GM11168 (cell line): ENCODE results near the gene CBARP.

ENCODE experiments used
- in situ Hi-C: fragments of 300-500 bp; cut with MboI; formaldehyde crosslinking; loops from one replicate; pipeline ENCODE4 v1.12.0; 2022; ENCODE audit warnings: low sequenced_read_pairs; ENCODE audit not compliant: unreplicated experiment

The CBARP gene

DNA sequence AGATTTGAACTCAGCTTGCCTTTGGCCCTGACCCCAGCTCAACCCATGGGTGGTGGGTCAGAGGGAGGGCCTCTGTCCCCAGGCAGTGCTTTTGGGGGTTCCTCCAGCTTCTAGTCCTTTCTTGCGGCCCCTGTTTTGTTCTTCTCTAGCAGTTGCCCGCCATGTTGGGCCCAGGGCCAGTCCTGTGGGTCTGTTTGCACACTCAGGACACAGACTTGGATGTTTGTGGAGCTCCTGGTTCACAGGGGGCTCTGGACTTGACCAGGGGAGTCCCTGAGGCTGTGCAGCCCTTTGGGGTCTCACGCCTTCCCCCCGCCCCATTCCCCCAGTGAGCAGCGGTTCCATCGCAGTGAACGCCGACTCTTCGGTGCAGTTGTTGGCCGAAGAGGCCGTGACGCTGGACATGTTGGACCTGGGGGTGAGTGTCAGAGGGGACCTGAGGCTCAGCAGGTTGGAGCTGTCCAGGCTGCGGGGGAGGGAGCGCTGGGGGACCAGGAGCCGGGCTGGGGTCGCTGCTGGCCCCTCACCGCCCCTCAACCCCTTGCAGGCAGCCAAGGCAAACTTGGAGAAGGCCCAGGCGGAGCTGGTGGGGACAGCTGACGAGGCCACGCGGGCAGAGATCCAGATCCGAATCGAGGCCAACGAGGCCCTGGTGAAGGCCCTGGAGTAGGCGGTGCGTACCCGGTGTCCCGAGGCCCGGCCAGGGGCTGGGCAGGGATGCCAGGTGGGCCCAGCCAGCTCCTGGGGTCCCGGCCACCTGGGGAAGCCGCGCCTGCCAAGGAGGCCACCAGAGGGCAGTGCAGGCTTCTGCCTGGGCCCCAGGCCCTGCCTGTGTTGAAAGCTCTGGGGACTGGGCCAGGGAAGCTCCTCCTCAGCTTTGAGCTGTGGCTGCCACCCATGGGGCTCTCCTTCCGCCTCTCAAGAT is 6.2 kb upstream of the CBARP start:
- in situ Hi-C loops: no loop called here

DNA sequence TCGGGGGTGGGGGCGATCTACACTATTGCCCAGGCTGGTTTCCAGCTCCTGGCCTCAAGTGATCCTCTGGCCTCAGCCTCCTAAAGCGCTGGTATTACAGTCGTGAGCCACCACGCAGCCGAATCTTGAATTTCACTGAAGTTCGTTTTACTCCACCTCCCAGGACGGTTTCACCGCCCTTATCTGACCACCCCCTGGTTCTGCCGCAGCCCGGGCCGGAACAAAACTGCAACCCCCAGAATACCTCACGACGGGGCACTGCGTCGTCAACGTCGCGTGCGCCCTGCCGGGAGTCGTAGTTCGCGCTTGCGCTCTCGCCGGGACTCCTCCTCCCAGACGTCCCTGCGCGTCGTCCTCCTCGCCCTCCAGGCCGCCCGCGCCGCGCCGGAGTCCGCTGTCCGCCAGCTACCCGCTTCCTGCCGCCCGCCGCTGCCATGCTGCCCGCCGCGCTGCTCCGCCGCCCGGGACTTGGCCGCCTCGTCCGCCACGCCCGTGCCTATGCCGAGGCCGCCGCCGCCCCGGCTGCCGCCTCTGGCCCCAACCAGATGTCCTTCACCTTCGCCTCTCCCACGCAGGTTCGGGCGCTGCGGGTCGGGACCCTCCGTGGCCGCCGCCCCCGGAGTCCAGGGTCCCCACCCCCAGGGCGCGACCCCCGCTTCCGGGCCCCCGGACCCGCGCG is 3.8 kb upstream of the CBARP start, which contains the start of gene ATP5F1D:
Gene ATP5F1D (plus strand): TSS at position 335 of the 679 bp plus-strand sequence. CDS start 100 bp downstream, at position 435.
- in situ Hi-C loops: no loop called here

DNA sequence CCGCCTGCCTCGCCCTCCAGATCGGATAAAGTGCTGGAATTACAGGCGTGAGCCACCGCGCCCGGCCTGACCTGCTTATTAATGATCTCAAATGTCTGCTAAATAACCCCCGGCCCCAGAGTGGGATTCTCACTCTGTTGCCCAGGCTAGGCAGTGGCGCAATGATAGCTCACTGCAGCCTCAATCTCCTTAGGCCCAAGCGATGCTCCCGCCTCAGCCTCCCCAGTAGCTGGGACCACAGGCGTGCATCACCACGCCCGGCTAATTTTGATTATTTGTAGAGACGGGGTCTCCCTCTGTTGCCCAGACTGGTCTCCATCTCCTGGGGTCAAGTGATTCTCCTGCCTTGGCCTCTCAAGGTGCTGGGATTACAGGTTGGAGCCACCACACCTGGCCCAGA is 3.1 kb upstream of the CBARP start:
- in situ Hi-C loops: no loop called here

DNA sequence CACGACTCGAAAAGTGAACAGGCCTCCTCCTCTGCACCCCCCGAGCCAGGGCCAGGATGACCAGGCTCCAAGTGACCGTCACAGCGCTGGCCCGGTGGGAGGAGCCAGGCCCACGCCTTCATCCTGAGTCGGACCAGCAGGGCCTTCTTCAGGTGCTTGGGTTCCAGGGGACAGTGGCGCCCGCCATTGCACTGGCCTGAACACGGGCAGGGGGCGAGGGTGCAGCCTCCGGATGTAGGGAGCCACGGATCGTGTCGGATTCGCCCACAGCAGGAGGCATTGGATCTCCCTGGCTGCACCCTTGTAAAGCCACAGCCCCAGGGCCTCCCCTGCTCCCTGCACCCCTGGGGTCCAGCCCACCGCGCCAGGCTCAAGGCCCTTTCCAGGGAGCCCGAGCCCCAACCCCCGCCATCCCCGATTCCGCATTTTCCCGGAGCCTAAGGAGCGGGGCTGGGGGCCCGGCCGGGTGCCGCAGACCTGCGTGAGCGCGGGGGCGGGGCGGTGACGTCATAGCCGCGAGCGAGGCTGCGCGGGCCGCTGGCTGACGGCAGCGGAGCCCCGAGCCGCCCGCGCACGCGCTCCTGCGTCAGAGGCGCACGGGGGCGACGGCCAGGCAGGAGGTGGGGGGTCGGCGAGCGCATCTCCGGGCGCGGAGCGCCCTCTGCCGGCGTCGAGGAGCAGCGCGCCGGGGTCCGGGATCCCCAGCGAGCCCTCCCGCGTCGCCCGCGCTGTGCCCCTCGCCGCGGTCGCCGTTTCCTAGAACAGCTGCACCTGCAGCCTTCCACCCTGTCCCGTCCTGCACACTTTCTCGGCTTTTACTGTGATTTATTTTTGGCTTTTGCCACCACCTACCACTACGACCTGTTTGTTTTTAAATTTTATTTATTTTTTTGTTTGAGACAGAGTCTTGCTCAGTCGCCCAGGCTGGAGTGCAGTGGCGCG is 2.3 kb upstream of the CBARP start:
- in situ Hi-C loops: no loop called here

DNA sequence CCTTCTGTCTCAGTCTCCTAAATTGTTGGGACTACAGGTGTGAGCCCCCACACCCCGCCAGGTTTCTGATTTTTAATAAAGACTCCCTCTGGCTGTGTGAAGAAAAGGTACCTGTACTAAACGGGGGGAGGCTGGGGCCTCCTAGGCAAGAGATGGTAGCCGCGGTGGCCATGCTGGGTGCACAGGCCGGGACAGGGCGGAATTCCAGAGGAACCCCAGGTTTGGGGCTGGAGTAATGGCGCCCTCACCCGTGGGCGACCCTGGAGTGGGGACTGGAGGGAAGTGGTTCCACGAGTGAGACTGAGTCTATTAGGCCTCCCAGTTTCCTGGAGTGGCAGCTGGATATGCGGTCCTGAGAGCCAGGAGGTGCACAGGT is 1.6 kb upstream of the CBARP start:
- in situ Hi-C loops: no loop called here

DNA sequence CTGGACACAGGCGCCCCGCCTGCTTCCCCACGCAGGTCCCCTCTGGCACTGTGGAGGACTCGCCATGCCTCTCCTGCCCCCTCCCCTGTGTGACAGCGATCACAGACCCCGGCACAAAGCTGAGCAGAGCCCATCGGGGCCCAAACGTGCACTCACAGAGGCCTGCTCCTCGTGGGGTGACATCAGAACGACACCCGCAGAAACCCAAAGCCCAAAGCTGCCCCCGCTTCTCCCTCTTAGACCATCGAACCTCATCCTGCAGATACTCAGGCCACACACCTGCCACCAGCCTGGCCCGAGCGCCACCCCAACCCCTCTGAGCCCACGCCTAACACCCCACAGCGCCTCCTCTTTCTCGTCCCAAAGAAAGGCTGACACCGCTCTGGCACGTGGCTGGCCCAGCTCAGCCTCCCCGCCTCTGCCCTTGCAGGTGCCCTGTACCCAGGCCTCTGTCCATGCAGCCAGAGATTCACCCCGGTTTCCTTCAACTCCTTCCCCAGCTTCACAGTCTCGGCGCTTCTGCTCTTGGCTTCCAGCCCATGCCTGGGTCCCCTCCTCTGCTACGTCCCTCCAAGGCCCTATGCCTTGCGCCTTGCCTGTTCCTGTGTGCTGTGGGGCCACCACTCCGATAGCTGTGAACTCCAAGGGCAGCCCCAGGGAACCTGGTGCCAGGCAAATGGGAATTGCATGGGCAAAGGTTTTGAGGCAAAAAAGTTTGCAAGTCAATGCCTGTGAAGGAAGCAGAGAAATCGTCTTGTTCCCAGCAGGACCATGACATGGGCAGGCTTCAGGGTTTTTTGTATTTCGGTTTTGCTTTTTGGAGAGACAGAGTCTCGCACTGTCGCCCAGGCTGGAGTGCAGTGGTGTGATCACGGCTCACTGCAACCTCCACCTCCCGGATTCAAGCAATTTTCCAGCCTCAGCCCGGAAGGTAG is 831 bp upstream of the CBARP start:
- in situ Hi-C loops: no loop called here

DNA sequence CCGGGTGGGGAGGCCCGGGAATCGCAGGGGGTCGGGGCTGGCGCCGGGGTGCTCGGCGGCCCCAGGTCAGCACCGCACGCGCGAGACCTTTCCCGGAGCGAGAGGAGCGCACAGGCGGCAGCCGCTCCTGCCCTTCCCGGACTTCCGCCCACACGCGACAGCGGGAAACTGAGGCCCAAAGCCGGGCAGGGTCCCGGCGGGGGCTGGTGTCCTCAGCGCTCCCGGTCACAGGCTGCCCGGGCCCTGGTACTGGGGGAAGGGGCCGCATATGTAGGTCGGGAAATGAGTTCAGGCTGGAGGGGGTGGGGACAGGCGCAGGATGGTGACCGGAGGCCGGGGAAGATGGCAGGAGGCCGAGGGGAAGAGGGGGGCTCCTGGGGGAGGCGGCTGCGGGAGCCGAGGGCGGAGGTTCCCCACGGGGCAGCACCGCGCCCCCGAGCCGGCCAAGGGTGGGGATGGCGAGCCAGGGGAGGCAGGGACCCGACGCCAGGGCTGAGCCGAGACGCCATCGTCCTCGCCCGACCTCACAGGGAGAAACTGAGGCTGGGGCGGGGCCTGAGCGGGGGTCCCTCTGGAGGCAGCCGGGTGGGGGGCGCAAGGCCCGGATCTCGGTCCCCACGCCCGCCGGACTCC is 662 bp downstream of the CBARP start:
- in situ Hi-C loops: no loop called here

DNA sequence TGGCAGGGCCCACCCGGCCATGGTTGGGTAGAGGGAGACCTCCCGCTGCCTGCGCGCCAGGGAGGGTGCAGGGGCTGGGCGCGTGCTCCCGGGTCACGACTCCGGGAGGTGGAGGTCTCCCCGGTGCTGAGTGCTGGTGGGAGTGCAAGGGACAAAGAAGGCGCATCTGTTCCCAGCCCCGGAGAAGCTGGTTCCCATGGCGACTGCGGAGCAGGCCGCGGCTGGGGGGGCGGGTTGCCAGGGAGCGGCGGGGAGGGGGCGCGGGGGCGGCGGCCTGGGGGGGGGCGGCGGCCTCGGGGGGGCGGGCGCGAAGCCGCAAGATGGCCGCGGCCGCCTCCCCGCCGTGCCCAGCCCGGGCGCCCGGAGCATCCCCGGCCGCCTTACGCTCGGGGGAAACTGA is 1.2 kb downstream of the CBARP start:
- in situ Hi-C loops: no loop called here

DNA sequence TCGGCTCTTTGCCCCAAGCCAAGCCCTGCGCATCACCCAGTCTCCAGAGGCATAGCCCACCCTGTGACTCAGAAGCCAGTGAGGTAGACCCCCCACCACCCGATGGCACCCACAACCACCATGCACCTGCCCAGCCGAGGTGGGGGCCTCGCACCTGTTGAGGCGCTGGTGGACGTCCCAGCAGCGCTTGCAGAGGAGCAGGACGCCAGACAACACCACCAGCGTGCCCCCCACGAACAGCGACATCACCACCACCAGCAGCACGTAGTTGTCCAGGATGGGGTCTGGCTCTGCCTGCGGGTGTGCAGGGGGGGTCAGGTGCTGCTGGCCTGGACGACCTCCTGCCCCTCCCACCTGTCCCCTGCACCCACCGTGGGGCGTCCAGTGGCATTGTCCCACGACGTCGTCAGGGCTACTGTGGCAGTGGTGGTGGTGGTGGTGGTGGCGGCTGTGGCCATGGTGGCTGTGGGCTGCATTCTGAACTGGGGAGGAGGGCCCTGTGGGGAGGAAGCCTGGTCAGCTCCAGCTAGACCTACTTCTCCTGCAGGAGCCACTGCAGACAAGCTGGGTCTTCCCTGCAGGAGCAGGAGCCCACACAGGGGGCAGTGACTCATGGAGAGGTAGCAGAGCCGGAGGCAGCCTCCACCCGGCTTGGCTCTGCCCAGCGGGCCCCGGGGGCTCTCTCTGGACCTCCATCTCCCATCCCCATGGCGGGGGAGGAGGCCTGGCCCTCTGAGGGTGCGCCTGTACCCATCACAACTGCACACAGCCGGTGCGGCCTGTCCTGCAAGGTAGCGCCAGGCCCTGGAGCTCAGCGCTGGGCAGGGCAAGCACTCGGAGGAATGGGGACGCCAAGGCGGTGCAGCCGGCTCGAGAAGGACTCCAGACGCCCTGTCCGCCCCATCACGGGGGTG is 1.9 kb downstream of the CBARP start:
- in situ Hi-C loops: no loop called here

DNA sequence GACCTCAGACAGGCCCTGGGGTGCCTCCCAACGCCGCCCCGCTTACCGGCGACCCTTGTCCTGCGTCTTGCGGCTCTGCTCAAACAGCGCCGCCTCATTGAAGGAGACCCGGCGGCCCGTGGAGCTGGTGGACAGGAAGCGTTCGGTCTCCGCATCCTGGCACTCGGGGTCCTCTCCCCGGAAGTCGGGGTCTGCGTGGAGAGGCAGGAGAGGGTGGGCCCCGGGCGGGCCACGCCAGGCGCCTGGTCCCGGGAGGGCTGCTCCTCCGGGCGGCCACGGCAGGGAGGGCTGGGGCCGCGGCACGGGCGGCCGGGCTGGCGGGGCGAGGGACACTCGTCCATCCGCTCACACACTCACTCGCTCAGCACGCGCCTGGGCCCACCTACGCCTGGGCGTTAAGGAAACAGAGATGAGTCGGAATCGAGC is 2.8 kb downstream of the CBARP start:
- in situ Hi-C loops: no loop called here

DNA sequence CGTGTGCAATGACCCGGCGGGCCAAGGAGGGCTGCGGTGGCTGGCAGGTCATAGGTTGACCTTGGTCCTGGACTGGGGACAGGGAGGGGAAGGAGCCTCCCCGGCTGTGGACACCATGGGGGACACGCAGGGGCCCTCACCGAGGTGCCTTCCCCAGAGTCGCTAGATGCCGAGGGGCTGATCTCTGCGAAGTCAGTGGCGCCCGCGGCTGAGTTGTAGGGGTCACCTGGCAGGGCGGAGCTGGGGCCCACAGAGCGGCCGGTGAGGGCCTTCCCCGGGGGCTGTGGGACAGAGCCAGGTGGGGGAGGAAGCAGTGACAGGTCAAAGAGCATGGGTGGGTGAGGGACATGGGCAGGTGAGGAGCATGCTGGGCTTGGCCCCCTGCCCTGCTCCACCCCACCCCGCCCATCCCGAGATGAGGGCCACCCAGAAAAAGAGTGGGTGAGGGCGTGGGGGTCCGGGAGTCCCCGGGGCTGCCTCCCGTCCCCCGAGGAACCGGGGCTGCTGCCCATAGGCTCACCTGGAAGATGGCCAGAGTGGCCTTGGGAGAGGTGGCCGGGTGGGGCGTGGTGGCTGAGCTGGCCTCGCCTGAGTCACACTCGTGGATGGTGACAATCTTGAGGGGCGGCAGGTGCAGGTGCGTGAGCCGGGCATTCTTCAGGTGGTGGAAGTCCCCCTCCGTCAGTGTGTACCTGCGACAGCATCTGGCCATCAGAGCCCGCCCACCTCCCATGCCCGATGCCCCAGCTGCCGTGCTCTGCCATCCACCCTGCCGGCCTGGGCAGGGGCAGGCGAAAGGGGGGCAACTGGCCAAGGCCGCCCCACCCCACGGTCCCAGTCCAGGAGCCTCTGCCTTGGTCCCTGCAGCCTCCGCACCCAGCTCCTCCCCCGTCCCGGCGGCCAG is 3.5 kb downstream of the CBARP start:
- in situ Hi-C loops: no loop called here

DNA sequence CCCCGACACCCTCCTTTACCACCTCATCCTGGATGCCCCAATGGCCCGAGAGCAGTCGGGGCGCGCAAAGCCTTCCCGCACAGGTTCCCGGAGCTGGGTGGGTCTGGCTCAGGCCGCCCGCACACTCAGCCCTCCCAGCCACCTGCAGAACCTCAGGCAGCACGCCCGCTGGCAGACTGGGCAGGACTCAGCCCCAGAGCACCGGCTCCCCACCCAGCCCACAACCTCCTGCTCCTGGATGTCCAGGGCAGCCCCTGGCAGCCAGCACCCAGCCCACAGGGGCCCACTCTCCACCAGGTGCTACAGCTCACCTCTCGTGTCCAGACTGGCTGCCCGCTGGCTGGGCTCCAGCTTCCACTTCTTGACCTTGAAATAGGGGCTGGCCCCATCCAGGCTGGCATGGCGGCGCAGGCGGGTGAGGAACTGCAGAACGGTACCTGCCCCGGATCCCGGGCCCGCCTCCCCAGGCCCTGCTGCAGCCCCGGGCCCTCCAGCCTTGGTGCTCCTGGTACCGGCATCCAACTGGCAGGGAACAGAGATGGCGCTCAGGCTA is 4.6 kb downstream of the CBARP start:
- in situ Hi-C loops: no loop called here

DNA sequence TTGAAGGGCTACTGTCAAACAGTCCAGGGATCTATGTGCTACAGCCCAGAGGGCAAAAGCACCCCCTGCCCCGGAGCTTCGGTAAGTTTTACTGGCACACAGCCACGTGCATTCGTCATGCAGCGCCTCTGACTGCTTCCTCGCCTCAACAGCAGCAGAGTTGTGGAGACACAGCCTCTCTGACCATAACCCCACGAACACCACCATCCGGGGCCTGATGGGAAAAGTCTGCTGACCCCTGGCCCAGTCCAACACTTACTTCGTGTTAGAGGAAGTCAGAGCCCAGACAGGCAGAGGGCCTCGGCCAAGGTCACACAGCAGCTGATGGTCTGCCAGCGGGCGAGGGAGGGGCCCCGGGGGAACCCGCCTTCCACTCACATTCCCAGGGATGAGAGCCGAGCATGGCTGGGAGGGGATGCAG is 5.1 kb downstream of the CBARP start:
- in situ Hi-C loops: no loop called here

DNA sequence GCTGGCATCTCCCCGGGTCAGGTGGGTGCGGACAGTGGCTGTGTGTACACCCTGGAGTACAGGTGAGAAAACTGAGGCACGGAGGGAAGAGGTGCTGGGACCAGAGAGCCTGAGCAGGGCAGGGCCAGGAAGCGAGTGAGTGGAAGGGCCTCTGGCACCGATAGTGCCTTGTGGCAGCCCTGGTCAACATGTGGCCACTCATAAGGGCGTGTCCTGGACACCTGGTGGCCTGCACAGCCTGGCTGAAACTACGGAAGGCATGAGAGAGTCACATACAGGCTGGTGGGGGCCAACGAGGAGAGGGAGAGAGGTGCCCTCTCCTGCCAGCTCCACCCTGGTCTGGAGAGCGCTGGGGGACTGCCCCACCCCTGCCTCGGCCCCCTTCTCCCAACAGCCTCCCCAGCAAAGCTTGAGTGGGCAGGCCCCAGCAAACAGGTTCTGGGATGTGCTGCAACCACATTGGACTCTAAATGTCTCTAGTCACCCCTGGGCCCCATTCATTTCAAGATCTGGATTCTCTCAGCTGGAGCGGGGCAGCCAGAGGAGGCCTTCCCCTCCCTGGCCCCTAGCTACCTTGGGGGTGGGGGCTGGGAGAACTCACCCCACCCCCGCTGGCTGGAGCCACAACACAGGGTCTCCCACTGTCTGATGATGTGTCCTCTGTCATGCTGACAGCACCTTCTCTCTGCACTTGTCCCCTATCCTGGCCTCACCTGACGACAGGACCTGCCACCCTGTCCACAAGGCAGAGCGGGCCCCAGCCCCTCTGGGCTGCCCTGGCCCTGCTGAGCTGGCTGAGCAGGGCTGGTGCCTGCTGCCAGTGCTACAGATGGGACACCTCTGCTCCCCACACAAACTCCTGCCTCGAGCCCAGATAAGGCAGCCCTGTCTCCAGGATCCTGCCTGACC is 5.8 kb downstream of the CBARP start:
- in situ Hi-C loops: no loop called here

DNA sequence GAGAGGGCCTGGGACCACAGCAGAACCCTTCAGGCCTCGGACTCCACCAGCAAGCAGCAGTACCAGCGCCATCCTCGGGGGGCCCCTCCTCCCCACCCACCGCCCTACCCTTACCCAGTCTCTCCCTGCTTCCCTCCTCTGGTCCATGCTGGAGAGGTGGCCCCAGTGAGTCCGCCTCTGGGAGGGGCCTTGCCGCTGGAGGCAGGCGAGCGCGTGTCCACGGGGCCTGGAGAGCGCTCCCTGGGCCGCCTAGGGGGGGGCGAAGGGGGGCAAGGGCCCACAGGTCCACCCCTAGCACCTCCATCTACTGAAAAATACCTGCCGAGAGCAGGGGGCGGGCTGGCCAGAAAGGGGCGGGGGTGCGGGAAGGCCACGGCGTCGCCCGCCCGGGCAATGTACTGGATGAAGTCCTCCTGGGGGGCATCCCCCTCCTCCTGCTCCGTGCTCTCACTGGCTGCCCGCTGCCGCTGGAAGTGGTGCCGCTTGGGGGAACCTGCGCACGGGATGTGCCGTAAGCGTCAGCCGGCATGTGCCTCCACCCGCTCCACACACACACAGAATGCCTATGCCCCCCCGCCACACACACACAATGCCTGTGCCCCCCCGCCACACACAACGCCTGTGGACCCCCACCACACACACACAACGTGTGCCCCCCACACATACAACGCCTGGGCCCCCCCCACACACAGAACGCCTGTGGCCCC is 6.9 kb downstream of the CBARP start:
- in situ Hi-C loops: no loop called here
